NCI-H1105 (cell line): ENCODE data around the gene POR.
"Not testable (repeated sequence)": the region's sequence is repeated elsewhere in the genome, so short reads cannot be mapped to it uniquely, and the experiment has no call there.

ENCODE experiments used
- DNase-seq: peaks from one replicate; lab custom pipeline; 2025; lab: John Stamatoyannopoulos, UW

The POR gene

GRCh38 chr7:76029682-76030081 lies 114.7 kb downstream of the POR start:
- DNase-seq: not testable (repeated sequence)

DNA sequence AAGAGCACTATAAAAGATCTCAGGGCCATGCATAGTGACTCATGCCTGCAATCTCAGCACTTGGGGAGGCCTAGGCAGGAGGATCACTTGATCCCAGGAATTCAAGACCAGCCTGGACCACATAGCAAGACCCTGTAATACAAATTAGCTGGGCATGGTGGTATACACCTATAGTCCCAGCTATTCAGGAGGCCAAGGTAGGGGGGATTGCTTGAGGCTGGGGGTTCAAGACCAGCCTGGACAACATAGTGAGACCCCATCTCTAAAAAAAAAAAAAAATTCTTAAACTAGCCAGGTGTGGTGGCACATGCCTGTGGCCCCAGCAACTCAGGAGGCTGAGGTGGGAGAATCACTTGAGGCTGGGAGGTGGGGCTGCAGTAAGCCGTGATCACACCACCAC lies 117.0 kb downstream of the POR start:
- DNase-seq: no peak
